Endothelial cell of hepatic sinusoid (primary cell): ENCODE data around the gene RBM17.
"Not testable (repeated sequence)": the region's sequence is repeated elsewhere in the genome, so short reads cannot be mapped to it uniquely, and the experiment has no call there.

Source experiments
- in situ Hi-C: cut with HindIII; loops from 2 replicates; pipeline ENCODE4 v1.10.0; 2017; ENCODE audit warnings: low sequenced_read_pairs

RBM17 gene

GRCh38 chr10:6103591-6103990 lies 14.8 kb downstream of the RBM17 start:
- in situ Hi-C loops, result no loop called here

- in situ Hi-C loops, result not testable (repeated sequence)
Measured at GRCh38 chr10:6107616-6108015, 18.8 kb downstream of the RBM17 start.

GRCh38 chr10:6108072-6108471 lies 19.2 kb downstream of the RBM17 start:
- in situ Hi-C loops, result no loop called here

- in situ Hi-C loops, result no loop called here
Measured at GRCh38 chr10:6108631-6109443, 20.0 kb downstream of the RBM17 start.

GRCh38 chr10:6109444-6109775 lies 20.6 kb downstream of the RBM17 start:
- in situ Hi-C loops, result no loop called here

GRCh38 chr10:6110136-6110535 lies 21.3 kb downstream of the RBM17 start:
- in situ Hi-C loops, result no loop called here

- in situ Hi-C loops, result no loop called here
Measured at GRCh38 chr10:6112893-6113292, 24.1 kb downstream of the RBM17 start.

- in situ Hi-C loops, result no loop called here
Measured at GRCh38 chr10:6114299-6114698, 25.5 kb downstream of the RBM17 start.

GRCh38 chr10:6114805-6115341 lies 26.0 kb downstream of the RBM17 start:
- in situ Hi-C loops, result no loop called here

GRCh38 chr10:6115411-6115810 lies 26.6 kb downstream of the RBM17 start:
- in situ Hi-C loops, result no loop called here

GRCh38 chr10:6115824-6116350 lies 27.1 kb downstream of the RBM17 start:
- in situ Hi-C loops, result no loop called here

GRCh38 chr10:6116806-6117205 lies 28.0 kb downstream of the RBM17 start:
- in situ Hi-C loops, result no loop called here

- in situ Hi-C loops, result no loop called here
Measured at GRCh38 chr10:6117711-6118110, 28.9 kb downstream of the RBM17 start.

- in situ Hi-C loops, result no loop called here
Measured at GRCh38 chr10:6119423-6119822, 30.6 kb downstream of the RBM17 start.

- in situ Hi-C loops, result no loop called here
Measured at GRCh38 chr10:6119962-6120361, 31.1 kb downstream of the RBM17 start.

- in situ Hi-C loops, result no loop called here
Measured at GRCh38 chr10:6120691-6121090, 31.9 kb downstream of the RBM17 start.

- in situ Hi-C loops, result no loop called here
Measured at GRCh38 chr10:6121146-6121545, 32.3 kb downstream of the RBM17 start.

- in situ Hi-C loops, result no loop called here
Measured at GRCh38 chr10:6123532-6123931, 34.7 kb downstream of the RBM17 start.

- in situ Hi-C loops, result no loop called here
Measured at GRCh38 chr10:6124666-6125065, 35.8 kb downstream of the RBM17 start.

GRCh38 chr10:6127461-6127860 lies 38.6 kb downstream of the RBM17 start:
- in situ Hi-C loops, result not testable (repeated sequence)

- in situ Hi-C loops, result no loop called here
Measured at GRCh38 chr10:6128087-6128486, 39.3 kb downstream of the RBM17 start.

GRCh38 chr10:6128591-6129251 lies 39.9 kb downstream of the RBM17 start:
- in situ Hi-C loops, result no loop called here
